Measurements from ENCODE around the gene ATP5PF.

The ATP5PF gene

DNA sequence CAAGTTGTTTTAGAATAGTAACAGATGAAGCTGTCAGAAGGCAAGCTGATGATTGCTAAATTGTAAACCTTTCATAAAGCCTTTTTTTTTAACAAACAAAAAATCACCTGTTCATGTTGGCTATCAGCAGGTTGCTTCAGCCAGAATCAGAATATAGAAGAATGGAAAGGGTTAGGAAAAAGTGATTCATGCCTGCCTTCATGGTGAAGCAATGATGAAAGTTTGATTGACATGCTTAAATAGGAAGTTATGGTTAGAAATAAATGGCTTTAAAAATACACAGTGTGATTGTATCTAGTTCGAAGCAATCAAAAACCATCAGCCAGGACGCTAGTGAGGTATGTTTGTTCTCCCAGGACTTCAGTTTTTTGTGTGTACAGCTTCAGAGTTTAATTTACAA, 38.0 kb upstream of the ATP5PF start:
- no peaks in the 10 kb centered on the region for H3K9me3 ChIP-seq (ENCODE audit: control insufficient read depth, insufficient read depth, low read length)
- no peaks in the 10 kb centered on the region for H3K27me3 ChIP-seq (ENCODE audit: control insufficient read depth, low read length)
- no peaks in the 10 kb centered on the region for H3K9me2 ChIP-seq (replicated peaks; ENCODE audit: control insufficient read depth, low read length)
- H4K20me1 ChIP-seq (ENCODE audit: control insufficient read depth, insufficient read depth, low read depth, low read length): no peaks in the 10 kb centered on the region
- no peaks in the 10 kb centered on the region for H3K4me1 ChIP-seq (ENCODE audit: control insufficient read depth, low read length)
- H3K4me2 ChIP-seq (ENCODE audit: low read length): no peak overlapping the region
- TF ChIP-seq CTCF (IDR thresholded peaks at IDR 0.05; ENCODE audit: low read depth, low read length, poor library complexity, severe bottlenecking) (no peak), EZH2phosphoT487 (IDR thresholded peaks at IDR 0.05; ENCODE audit: borderline replicate concordance, low read length) (no peak)
- no peaks in the 10 kb centered on the region for H3K79me2 ChIP-seq (ENCODE audit: control insufficient read depth, low read length)
- H3K36me3 ChIP-seq (ENCODE audit: control insufficient read depth, low read length): peaks cover 3% of the 10 kb centered on the region
- H3K27ac ChIP-seq (ENCODE audit: low read depth, low read length): no peak overlapping the region
- no peak overlapping the region for H3K4me3 ChIP-seq (ENCODE audit: low read length)
- peaks cover 7% of the 10 kb centered on the region; the same call in 1 of the 2 replicates for H3F3A ChIP-seq (ENCODE audit: control insufficient read depth, insufficient read depth)

- Histone ChIP-seq H3K9me2 (replicated peaks; ENCODE audit: control insufficient read depth, low read length) (no peaks in the 10 kb centered on the region), H3K36me3 (ENCODE audit: control insufficient read depth, low read length) (peaks cover 41% of the 10 kb centered on the region), H3K4me3 (ENCODE audit: low read length) (no peak overlapping the region), H3K4me1 (ENCODE audit: control insufficient read depth, low read length) (no peaks in the 10 kb centered on the region), H4K20me1 (ENCODE audit: control insufficient read depth, insufficient read depth, low read depth, low read length) (no peaks in the 10 kb centered on the region), H3F3A (ENCODE audit: control insufficient read depth, insufficient read depth) (peaks cover 5% of the 10 kb centered on the region; the same call in 1 of the 2 replicates), H3K27me3 (ENCODE audit: control insufficient read depth, low read length) (no peaks in the 10 kb centered on the region), H3K4me2 (ENCODE audit: low read length) (no peak overlapping the region), H3K79me2 (ENCODE audit: control insufficient read depth, low read length) (no peaks in the 10 kb centered on the region), H3K27ac (ENCODE audit: low read depth, low read length) (no peak overlapping the region), H3K9me3 (ENCODE audit: control insufficient read depth, insufficient read depth, low read length) (no peaks in the 10 kb centered on the region)
- TF ChIP-seq EZH2phosphoT487 (IDR thresholded peaks at IDR 0.05; ENCODE audit: borderline replicate concordance, low read length) (no peak), CTCF (IDR thresholded peaks at IDR 0.05; ENCODE audit: low read depth, low read length, poor library complexity, severe bottlenecking) (no peak)
Observed at GRCh38 chr21:25767921-25768320, 33.2 kb upstream of the ATP5PF start.

GRCh38 chr21:25764065-25764464, 29.4 kb upstream of the ATP5PF start:
- H3K9me3 ChIP-seq (ENCODE audit: control insufficient read depth, insufficient read depth, low read length): no peaks in the 10 kb centered on the region
- no peak overlapping the region for H3K4me3 ChIP-seq (ENCODE audit: low read length)
- no peaks in the 10 kb centered on the region for H3K79me2 ChIP-seq (ENCODE audit: control insufficient read depth, low read length)
- H3K36me3 ChIP-seq (ENCODE audit: control insufficient read depth, low read length): peaks cover 76% of the 10 kb centered on the region
- no peaks in the 10 kb centered on the region for H4K20me1 ChIP-seq (ENCODE audit: control insufficient read depth, insufficient read depth, low read depth, low read length)
- no peaks in the 10 kb centered on the region for H3K4me1 ChIP-seq (ENCODE audit: control insufficient read depth, low read length)
- no peak overlapping the region for H3K4me2 ChIP-seq (ENCODE audit: low read length)
- no peaks in the 10 kb centered on the region for H3K9me2 ChIP-seq (replicated peaks; ENCODE audit: control insufficient read depth, low read length)
- no peak overlapping the region for H3K27ac ChIP-seq (ENCODE audit: low read depth, low read length)
- no peaks in the 10 kb centered on the region for H3F3A ChIP-seq (ENCODE audit: control insufficient read depth, insufficient read depth)
- no peak for TF ChIP-seq EZH2phosphoT487 (IDR thresholded peaks at IDR 0.05; ENCODE audit: borderline replicate concordance, low read length)
- no peak for TF ChIP-seq CTCF (IDR thresholded peaks at IDR 0.05; ENCODE audit: low read depth, low read length, poor library complexity, severe bottlenecking)
- H3K27me3 ChIP-seq (ENCODE audit: control insufficient read depth, low read length): no peaks in the 10 kb centered on the region

- no peak for TF ChIP-seq CTCF (IDR thresholded peaks at IDR 0.05; ENCODE audit: low read depth, low read length, poor library complexity, severe bottlenecking)
- no peak for TF ChIP-seq EZH2phosphoT487 (IDR thresholded peaks at IDR 0.05; ENCODE audit: borderline replicate concordance, low read length)
- no peaks in the 10 kb centered on the region for H3F3A ChIP-seq (ENCODE audit: control insufficient read depth, insufficient read depth)
- no peaks in the 10 kb centered on the region for H3K79me2 ChIP-seq (ENCODE audit: control insufficient read depth, low read length)
- H3K4me1 ChIP-seq (ENCODE audit: control insufficient read depth, low read length): no peaks in the 10 kb centered on the region
- no peak overlapping the region for H3K27ac ChIP-seq (ENCODE audit: low read depth, low read length)
- H3K27me3 ChIP-seq (ENCODE audit: control insufficient read depth, low read length): no peaks in the 10 kb centered on the region
- H3K36me3 ChIP-seq (ENCODE audit: control insufficient read depth, low read length): peaks cover 84% of the 10 kb centered on the region
- no peaks in the 10 kb centered on the region for H3K9me3 ChIP-seq (ENCODE audit: control insufficient read depth, insufficient read depth, low read length)
- H3K4me2 ChIP-seq (ENCODE audit: low read length): no peak overlapping the region
- no peaks in the 10 kb centered on the region for H3K9me2 ChIP-seq (replicated peaks; ENCODE audit: control insufficient read depth, low read length)
- H3K4me3 ChIP-seq (ENCODE audit: low read length): no peak overlapping the region
- no peaks in the 10 kb centered on the region for H4K20me1 ChIP-seq (ENCODE audit: control insufficient read depth, insufficient read depth, low read depth, low read length)
Observed at GRCh38 chr21:25760677-25761076, 26.0 kb upstream of the ATP5PF start.

All from DOHH2 (cell line).